ENCODE results near the gene AKR7A3.
"Not testable (repeated sequence)": the region's sequence is repeated elsewhere in the genome, so short reads cannot be mapped to it uniquely, and the experiment has no call there.

The AKR7A3 gene

DNA sequence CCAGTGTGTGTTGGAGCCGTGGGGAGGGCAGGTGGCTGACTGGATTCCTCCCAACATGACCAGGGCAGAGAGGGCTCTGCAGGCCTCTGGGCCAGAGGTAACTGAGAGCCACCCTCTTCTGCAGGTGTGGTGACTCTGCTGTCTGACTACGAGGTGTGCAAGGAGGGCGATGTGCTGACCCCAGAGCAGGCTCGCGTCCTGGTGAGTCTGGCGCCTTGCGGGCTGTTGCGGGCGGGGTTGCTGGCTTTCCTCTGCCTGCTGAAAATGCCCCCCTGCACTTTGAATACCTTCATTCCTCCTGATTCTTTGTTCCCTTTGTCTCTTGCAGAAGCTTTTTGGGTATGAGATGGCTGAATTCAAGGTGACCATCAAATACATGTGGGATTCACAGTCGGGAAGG lies 30.2 kb downstream of the AKR7A3 start:
- TF ChIP-seq, protein P1, sequence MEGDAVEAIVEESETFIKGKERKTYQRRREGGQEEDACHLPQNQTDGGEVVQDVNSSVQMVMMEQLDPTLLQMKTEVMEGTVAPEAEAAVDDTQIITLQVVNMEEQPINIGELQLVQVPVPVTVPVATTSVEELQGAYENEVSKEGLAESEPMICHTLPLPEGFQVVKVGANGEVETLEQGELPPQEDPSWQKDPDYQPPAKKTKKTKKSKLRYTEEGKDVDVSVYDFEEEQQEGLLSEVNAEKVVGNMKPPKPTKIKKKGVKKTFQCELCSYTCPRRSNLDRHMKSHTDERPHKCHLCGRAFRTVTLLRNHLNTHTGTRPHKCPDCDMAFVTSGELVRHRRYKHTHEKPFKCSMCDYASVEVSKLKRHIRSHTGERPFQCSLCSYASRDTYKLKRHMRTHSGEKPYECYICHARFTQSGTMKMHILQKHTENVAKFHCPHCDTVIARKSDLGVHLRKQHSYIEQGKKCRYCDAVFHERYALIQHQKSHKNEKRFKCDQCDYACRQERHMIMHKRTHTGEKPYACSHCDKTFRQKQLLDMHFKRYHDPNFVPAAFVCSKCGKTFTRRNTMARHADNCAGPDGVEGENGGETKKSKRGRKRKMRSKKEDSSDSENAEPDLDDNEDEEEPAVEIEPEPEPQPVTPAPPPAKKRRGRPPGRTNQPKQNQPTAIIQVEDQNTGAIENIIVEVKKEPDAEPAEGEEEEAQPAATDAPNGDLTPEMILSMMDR (conservative IDR thresholded peaks at IDR 0.05; ENCODE audit: low read depth, low read length): no peak
- no peak for DNase-seq (ENCODE audit: low read depth)
- H3K4me3 ChIP-seq (ENCODE audit: low read depth, low read length): no peak overlapping the region

DNA sequence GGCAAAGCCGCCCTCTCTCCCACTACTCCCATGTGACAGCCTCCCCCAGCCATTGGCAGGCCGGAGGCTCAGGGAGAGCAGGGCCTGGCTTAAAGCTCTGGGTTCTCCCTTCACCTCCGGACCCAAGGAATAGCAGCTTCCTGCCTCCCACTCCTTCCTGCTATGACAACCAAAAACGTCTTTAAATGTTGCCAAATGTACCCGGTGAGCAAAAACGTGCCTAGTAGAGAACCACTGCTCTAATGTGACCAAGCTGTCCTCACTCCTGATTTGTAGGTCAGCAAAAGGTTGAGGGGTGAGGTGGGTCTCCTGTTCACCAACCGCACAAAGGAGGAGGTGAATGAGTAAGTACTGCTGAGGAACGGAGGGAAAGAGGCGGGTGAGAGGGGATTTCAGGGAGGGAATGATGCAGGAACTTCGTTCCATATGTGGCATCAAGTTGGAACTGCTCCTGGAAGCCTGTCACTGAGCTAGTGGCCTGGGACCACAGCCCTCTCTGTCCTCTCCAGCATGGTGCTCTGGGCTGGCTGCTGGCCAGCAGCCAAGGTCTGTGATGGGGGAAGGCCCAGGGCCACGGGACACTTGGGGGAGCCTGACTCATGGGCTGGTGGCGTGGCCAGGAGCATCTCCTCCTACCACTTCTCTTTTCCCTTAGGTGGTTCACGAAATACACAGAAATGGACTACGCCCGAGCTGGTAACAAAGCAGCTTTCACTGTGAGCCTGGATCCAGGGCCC lies 31.2 kb downstream of the AKR7A3 start:
- DNase-seq (ENCODE audit: low read depth): peak; percentile 18
- no peak overlapping the region for H3K4me3 ChIP-seq (ENCODE audit: low read depth, low read length)
- TF ChIP-seq, protein P1 (conservative IDR thresholded peaks at IDR 0.05; ENCODE audit: low read depth, low read length): no peak

DNA sequence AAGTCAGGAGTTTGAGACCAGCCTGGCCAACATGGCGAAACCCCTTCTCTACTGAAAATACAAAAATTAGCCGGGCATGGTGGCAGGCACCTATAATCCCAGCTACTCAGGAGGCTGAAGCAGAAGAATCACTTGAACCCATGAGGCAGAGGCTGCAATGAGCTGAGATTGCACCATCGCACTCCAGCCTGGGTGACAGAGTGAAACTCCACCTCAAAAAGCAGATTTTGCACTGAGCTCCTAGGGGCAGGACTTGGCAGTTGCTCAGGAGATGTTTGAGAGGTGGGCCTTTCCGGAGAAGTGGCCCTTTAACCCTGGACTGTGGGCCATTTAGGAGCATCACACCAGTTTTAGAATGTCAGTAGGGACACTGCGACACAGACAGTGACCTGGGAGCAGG lies 32.3 kb downstream of the AKR7A3 start:
- not testable (repeated sequence) for H3K4me3 ChIP-seq (ENCODE audit: low read depth, low read length); DNase-seq (ENCODE audit: low read depth)

DNA sequence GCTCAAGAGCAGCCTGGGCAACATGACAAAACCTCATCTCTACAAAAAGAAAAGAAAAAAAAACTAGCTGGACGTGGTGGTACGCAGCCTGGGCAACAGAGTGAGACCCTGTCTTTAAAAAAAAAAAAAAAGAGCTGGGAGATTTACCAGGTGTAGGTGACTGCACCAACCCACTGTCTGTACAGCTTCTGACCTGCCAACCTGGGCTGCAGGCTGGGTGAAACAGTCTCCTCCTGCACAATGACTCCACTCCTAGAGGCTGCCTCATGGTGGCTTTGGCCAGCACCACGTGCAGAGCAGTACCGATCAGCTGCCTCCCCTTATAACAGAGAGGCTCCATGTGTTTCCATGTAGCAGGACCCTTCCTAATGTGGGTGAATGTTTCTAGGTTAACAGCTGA lies 33.3 kb downstream of the AKR7A3 start:
- no peak overlapping the region for H3K4me3 ChIP-seq (ENCODE audit: low read depth, low read length)
- TF ChIP-seq, protein P1 (conservative IDR thresholded peaks at IDR 0.05; ENCODE audit: low read depth, low read length): no peak
- no peak for DNase-seq (ENCODE audit: low read depth)

DNA sequence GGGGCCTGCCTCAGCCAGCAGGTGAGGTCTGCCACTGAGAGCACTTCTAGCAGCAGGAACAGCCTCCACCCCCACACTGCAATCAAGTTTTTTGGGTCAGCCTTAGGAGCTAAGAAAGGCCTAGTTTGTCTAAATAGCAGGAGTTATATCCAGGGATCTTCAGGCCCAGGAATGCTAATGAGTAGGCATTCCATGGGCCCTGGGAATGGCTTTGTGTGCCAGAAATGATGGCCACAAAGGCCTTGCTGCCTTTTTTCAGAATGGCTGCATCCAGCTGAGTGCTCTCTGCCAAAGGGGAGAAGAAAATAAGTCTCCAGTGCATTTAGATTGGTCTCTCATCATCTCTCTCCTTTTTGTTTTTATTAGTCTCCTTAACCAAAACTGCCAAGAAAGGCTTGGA lies 34.2 kb downstream of the AKR7A3 start:
- DNase-seq (ENCODE audit: low read depth): no peak
- no peak overlapping the region for H3K4me3 ChIP-seq (ENCODE audit: low read depth, low read length)
- TF ChIP-seq, protein P1 (conservative IDR thresholded peaks at IDR 0.05; ENCODE audit: low read depth, low read length): no peak

DNA sequence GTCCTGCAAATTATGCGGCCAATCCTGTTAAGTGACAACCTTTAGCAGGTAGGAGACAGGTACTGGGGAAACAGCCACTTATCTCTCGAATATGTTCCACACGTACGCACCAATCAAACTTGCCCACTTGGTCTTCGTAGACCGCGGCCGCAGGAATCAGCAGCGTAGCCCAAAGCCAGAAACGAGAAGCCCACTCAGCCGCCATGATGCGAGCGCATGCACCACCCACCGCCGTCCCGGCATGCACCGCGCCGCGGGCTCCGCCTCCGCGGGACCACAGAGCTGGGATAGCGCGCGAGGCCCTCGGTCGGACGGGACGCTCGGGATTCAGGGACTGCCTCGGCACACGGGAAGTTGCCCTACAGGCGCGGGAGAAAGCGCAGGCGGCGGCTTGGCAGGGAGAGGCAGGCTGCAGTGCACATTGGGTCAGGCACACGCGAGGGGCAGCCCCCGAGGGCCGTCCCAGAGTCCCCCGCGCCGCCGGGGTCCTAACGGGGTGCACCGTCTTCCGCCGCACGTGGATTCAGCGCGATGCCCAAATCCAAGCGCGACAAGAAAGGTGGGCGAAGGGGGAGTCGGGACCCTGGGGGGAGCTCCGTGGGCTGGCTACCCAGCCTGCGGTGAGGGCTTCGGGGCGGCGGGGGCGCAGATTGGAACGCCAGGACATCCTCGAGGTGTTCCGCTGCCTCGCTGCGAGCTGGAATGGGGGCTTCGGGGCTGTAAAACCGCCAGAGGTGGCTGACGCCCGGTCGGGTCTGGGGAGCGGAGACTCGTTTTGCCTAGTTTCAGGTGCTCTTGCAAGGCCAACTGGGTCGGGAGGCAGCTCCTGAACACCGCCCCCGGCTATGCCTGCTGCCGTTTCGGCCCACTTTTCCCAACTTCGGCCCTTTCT lies 37.0 kb downstream of the AKR7A3 start, which contains the start of the genes EMC1 and MRTO4:
TSS of gene EMC1 (minus strand) at position 220 of the 892 bp plus-strand sequence. CDS start at position 205, 15 bp downstream.
TSS of gene MRTO4 (plus strand) at position 501 of the 892 bp plus-strand sequence. CDS start at position 532, 31 bp downstream.
- TF ChIP-seq, protein P1 (conservative IDR thresholded peaks at IDR 0.05; ENCODE audit: low read depth, low read length): no peak
- peak; percentile 76 for DNase-seq (ENCODE audit: low read depth)
- peak within 1 kb of the TSS; percentile 67 for H3K4me3 ChIP-seq (ENCODE audit: low read depth, low read length)

DNA sequence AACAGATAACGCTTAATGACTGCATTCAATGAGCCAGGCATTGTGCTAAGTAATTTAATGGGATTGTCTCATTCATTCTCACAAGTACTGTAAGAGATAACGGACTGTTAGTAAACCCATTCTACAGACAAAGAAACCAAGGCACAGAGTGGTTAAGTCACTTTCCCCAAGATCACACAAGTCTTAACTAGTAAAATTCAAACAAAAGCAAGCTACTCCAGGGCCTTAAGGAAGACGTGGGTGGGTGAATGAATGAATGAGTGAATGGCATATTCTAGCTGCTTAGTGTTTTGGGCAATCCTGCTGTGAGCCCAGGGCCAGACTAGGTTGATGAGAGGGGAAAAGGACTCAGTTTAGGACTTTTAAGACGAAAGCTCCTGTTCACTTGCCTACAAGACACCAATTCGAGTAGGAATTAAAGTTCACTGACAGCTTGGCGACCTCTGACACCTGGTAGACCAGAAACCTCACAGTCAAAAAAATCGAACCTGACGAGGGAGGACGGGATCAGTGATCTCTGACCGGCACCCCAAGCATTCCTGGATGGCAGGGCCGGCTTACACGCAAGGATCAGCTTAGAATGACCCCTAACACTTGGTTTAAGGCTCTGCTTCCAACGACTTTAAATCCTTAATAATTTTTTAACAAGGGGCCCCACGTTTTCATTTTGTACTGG lies 37.8 kb downstream of the AKR7A3 start:
- no peak for DNase-seq (ENCODE audit: low read depth)
- TF ChIP-seq, protein P1 (conservative IDR thresholded peaks at IDR 0.05; ENCODE audit: low read depth, low read length): no peak

More for the DNA sequence above, 37.8 kb downstream of the AKR7A3 start:
- peak overlapping the region; percentile 67 for H3K4me3 ChIP-seq (ENCODE audit: low read depth, low read length)

Data from choroid plexus epithelial cell (primary cell).